NT2/D1 (cell line): ENCODE results near the gene BLOC1S6.

ENCODE experiments used
- YY1 ChIP-seq: IDR thresholded peaks from 2 replicates; pipeline ENCODE4 v1.6.1; 2011; ENCODE audit not compliant: insufficient read length, insufficient read depth
- ZNF274 ChIP-seq: IDR thresholded peaks from 2 replicates; pipeline ENCODE4 v1.6.1; 2011; ENCODE audit warnings: mild to moderate bottlenecking, low read depth, low read length

- TF ChIP-seq YY1 (no peak), ZNF274 (no peak)
These were observed 59.0 kb downstream of the BLOC1S6 start for GRCh38 chr15:45646220-45646619.
